Nephron progenitor cell (in vitro differentiated cells): ENCODE measurements around the gene PTPRJ.

Experiments
- DNase-seq: peaks from one replicate; pipeline ENCODE4 v3.0.0; 2021
- H3K27ac Mint-ChIP-seq: 2 replicates; pipeline ENCODE4 v1.8.0; 2021; ENCODE audit warnings: mild to moderate bottlenecking, moderate library complexity, mixed read lengths
- H3K27me3 Mint-ChIP-seq: 2 replicates; pipeline ENCODE4 v1.8.0; 2021; ENCODE audit warnings: mild to moderate bottlenecking, low read depth, mixed read lengths; ENCODE audit not compliant: poor library complexity
- H3K36me3 Mint-ChIP-seq: 2 replicates; pipeline ENCODE4 v1.8.0; 2021; ENCODE audit warnings: low read depth, mixed read lengths
- H3K4me1 Mint-ChIP-seq: 2 replicates; pipeline ENCODE4 v1.8.0; 2021; ENCODE audit warnings: mixed read lengths
- H3K4me3 Mint-ChIP-seq: 2 replicates; pipeline ENCODE4 v1.8.0; 2021; ENCODE audit warnings: mild to moderate bottlenecking, moderate library complexity, mixed read lengths
- H3K9me3 Mint-ChIP-seq: 2 replicates; pipeline ENCODE4 v1.8.0; 2021; ENCODE audit warnings: mild to moderate bottlenecking, moderate library complexity, mixed read lengths
- CTCF ChIP-seq: fragments of 200-600 bp; sonication (generic); IDR thresholded peaks from 2 replicates; pipeline ENCODE4 v1.5.0; 2021; ENCODE audit warnings: antibody characterized with exemption

The PTPRJ gene

GRCh38 chr11:48170241-48171233 is 190.2 kb downstream of the PTPRJ start:
- H3K27me3 Mint-ChIP-seq = no peaks in the 10 kb centered on the region
- H3K9me3 Mint-ChIP-seq = peaks cover 3% of the 10 kb centered on the region
- H3K4me3 Mint-ChIP-seq = no peak overlapping the region
- H3K36me3 Mint-ChIP-seq = peaks cover 34% of the 10 kb centered on the region
- no peak for TF ChIP-seq CTCF
- H3K4me1 Mint-ChIP-seq = peaks cover 47% of the 10 kb centered on the region
- peak overlapping the region; percentile 19 for H3K27ac Mint-ChIP-seq
- DNase-seq = no peak

- no peak overlapping the region for H3K4me3 Mint-ChIP-seq
- H3K27me3 Mint-ChIP-seq = no peaks in the 10 kb centered on the region
- peaks cover 57% of the 10 kb centered on the region for H3K4me1 Mint-ChIP-seq
- DNase-seq = peak; percentile 78
- no peak overlapping the region for H3K27ac Mint-ChIP-seq
- peak; percentile 93 for TF ChIP-seq CTCF
- peaks cover 11% of the 10 kb centered on the region for H3K36me3 Mint-ChIP-seq
- peaks cover 15% of the 10 kb centered on the region for H3K9me3 Mint-ChIP-seq
Measured at GRCh38 chr11:48172818-48173609, 192.7 kb downstream of the PTPRJ start.

GRCh38 chr11:48177661-48178060 is 197.3 kb downstream of the PTPRJ start:
- no peaks in the 10 kb centered on the region for H3K36me3 Mint-ChIP-seq
- no peak for TF ChIP-seq CTCF

GRCh38 chr11:48180627-48181026 is 200.3 kb downstream of the PTPRJ start:
- Mint-ChIP-seq H3K9me3 (peaks cover 57% of the 10 kb centered on the region), H3K27ac (no peak overlapping the region), H3K36me3 (no peaks in the 10 kb centered on the region), H3K4me3 (no peak overlapping the region), H3K4me1 (peaks cover 10% of the 10 kb centered on the region), H3K27me3 (peaks cover 6% of the 10 kb centered on the region)
- DNase-seq = no peak
- TF ChIP-seq CTCF = no peak

More at GRCh38 chr11:48177661-48178060, 197.3 kb downstream of the PTPRJ start:
- Mint-ChIP-seq H3K4me1 (peaks cover 18% of the 10 kb centered on the region), H3K4me3 (no peak overlapping the region), H3K27me3 (peaks cover 6% of the 10 kb centered on the region), H3K27ac (no peak overlapping the region), H3K9me3 (peaks cover 49% of the 10 kb centered on the region)
- DNase-seq = no peak

- H3K27ac Mint-ChIP-seq = no peak overlapping the region
- peaks cover 6% of the 10 kb centered on the region for H3K27me3 Mint-ChIP-seq
- H3K4me1 Mint-ChIP-seq = no peaks in the 10 kb centered on the region
- DNase-seq = no peak
- no peaks in the 10 kb centered on the region for H3K36me3 Mint-ChIP-seq
- H3K4me3 Mint-ChIP-seq = no peak overlapping the region
- TF ChIP-seq CTCF = no peak
- peaks cover 52% of the 10 kb centered on the region for H3K9me3 Mint-ChIP-seq
Measured at GRCh38 chr11:48182860-48183526, 202.6 kb downstream of the PTPRJ start.
